Skeletal muscle satellite cell (primary cell): Measurements from ENCODE around the gene AUTS2.

Experiments
- H3K27me3 ChIP-seq: 2 replicates; pipeline ENCODE4 v1.7.0; 2013; ENCODE audit warnings: low read length; ENCODE audit not compliant: control insufficient read depth, insufficient read depth
- H3K36me3 ChIP-seq: 2 replicates; pipeline ENCODE4 v1.7.0; 2013; ENCODE audit warnings: mild to moderate bottlenecking, control low read depth, low read length; ENCODE audit not compliant: insufficient read depth
- H3K4me1 ChIP-seq: 2 replicates; pipeline ENCODE4 v1.7.0; 2013; ENCODE audit warnings: low read length; ENCODE audit not compliant: control insufficient read depth, insufficient read depth
- H3K4me2 ChIP-seq: 2 replicates; pipeline ENCODE4 v1.7.0; 2013; ENCODE audit warnings: mild to moderate bottlenecking, low read length
- H3K4me3 ChIP-seq: 2 replicates; pipeline ENCODE4 v1.7.0; 2013; ENCODE audit warnings: low read length
- H3K9ac ChIP-seq: 2 replicates; pipeline ENCODE4 v1.7.0; 2013; ENCODE audit warnings: mild to moderate bottlenecking, low read depth, low read length, moderate library complexity
- H3K9me3 ChIP-seq: replicated peaks from 2 replicates; pipeline ENCODE4 v1.7.0; 2013; ENCODE audit warnings: mild to moderate bottlenecking, control low read depth, low read length

The AUTS2 gene

GRCh38 chr7:70005480-70005879 lies 407.2 kb downstream of the AUTS2 start:
- Histone ChIP-seq H3K9me3 (no peaks in the 10 kb centered on the region), H3K4me3 (no peak overlapping the region), H3K36me3 (no peaks in the 10 kb centered on the region), H3K4me2 (no peak overlapping the region), H3K27me3 (no peaks in the 10 kb centered on the region), H3K9ac (no peak overlapping the region), H3K4me1 (no peaks in the 10 kb centered on the region)

GRCh38 chr7:70005891-70006260 lies 407.6 kb downstream of the AUTS2 start:
- Histone ChIP-seq H3K4me1 (no peaks in the 10 kb centered on the region), H3K4me3 (no peak overlapping the region), H3K27me3 (no peaks in the 10 kb centered on the region)

GRCh38 chr7:70006261-70006920 lies 408.1 kb downstream of the AUTS2 start:
- no peak overlapping the region for H3K4me3 ChIP-seq

More at GRCh38 chr7:70005891-70006260, 407.6 kb downstream of the AUTS2 start:
- Histone ChIP-seq H3K9ac (no peak overlapping the region), H3K4me2 (no peak overlapping the region), H3K36me3 (no peaks in the 10 kb centered on the region), H3K9me3 (no peaks in the 10 kb centered on the region)

GRCh38 chr7:70008466-70008865 lies 410.2 kb downstream of the AUTS2 start:
- H3K4me3 ChIP-seq: no peak overlapping the region
- H3K27me3 ChIP-seq: no peaks in the 10 kb centered on the region
- H3K9ac ChIP-seq: no peak overlapping the region
- no peaks in the 10 kb centered on the region for H3K9me3 ChIP-seq
- no peaks in the 10 kb centered on the region for H3K4me1 ChIP-seq
- H3K4me2 ChIP-seq: no peak overlapping the region
- H3K36me3 ChIP-seq: no peaks in the 10 kb centered on the region

More at GRCh38 chr7:70006261-70006920, 408.1 kb downstream of the AUTS2 start:
- H3K4me2 ChIP-seq: no peak overlapping the region
- no peaks in the 10 kb centered on the region for H3K36me3 ChIP-seq
- H3K4me1 ChIP-seq: no peaks in the 10 kb centered on the region
- no peaks in the 10 kb centered on the region for H3K9me3 ChIP-seq
- no peak overlapping the region for H3K9ac ChIP-seq
- no peaks in the 10 kb centered on the region for H3K27me3 ChIP-seq

GRCh38 chr7:70014472-70015177 lies 416.4 kb downstream of the AUTS2 start:
- H3K9me3 ChIP-seq: no peaks in the 10 kb centered on the region
- H3K36me3 ChIP-seq: no peaks in the 10 kb centered on the region
- no peak overlapping the region for H3K4me3 ChIP-seq
- H3K4me2 ChIP-seq: no peak overlapping the region
- H3K9ac ChIP-seq: no peak overlapping the region
- H3K4me1 ChIP-seq: peaks cover 5% of the 10 kb centered on the region
- no peaks in the 10 kb centered on the region for H3K27me3 ChIP-seq

GRCh38 chr7:70015353-70015752 lies 417.1 kb downstream of the AUTS2 start:
- H3K27me3 ChIP-seq: no peaks in the 10 kb centered on the region
- H3K4me3 ChIP-seq: no peak overlapping the region
- H3K9me3 ChIP-seq: no peaks in the 10 kb centered on the region
- no peaks in the 10 kb centered on the region for H3K36me3 ChIP-seq
- H3K9ac ChIP-seq: no peak overlapping the region
- peaks cover 5% of the 10 kb centered on the region for H3K4me1 ChIP-seq
- H3K4me2 ChIP-seq: no peak overlapping the region

- Histone ChIP-seq H3K4me2 (no peak overlapping the region), H3K4me3 (no peak overlapping the region)
Measured at GRCh38 chr7:70016044-70016770, 417.9 kb downstream of the AUTS2 start.

GRCh38 chr7:70017357-70017756 lies 419.1 kb downstream of the AUTS2 start:
- no peaks in the 10 kb centered on the region for H3K27me3 ChIP-seq
- H3K4me2 ChIP-seq: no peak overlapping the region
- peaks cover 5% of the 10 kb centered on the region for H3K4me1 ChIP-seq
- no peak overlapping the region for H3K4me3 ChIP-seq
- no peaks in the 10 kb centered on the region for H3K36me3 ChIP-seq
- no peak overlapping the region for H3K9ac ChIP-seq
- H3K9me3 ChIP-seq: no peaks in the 10 kb centered on the region

More at GRCh38 chr7:70016044-70016770, 417.9 kb downstream of the AUTS2 start:
- Histone ChIP-seq H3K9ac (no peak overlapping the region), H3K27me3 (no peaks in the 10 kb centered on the region), H3K9me3 (no peaks in the 10 kb centered on the region), H3K4me1 (peaks cover 5% of the 10 kb centered on the region), H3K36me3 (no peaks in the 10 kb centered on the region)

- Histone ChIP-seq H3K4me1 (peaks cover 5% of the 10 kb centered on the region), H3K4me2 (no peak overlapping the region), H3K36me3 (no peaks in the 10 kb centered on the region), H3K4me3 (no peak overlapping the region), H3K9ac (no peak overlapping the region), H3K27me3 (no peaks in the 10 kb centered on the region), H3K9me3 (no peaks in the 10 kb centered on the region)
Measured at GRCh38 chr7:70018700-70019099, 420.4 kb downstream of the AUTS2 start.

GRCh38 chr7:70027867-70028266 lies 429.6 kb downstream of the AUTS2 start:
- Histone ChIP-seq H3K36me3 (no peaks in the 10 kb centered on the region), H3K9ac (no peak overlapping the region), H3K4me3 (no peak overlapping the region), H3K27me3 (no peaks in the 10 kb centered on the region), H3K4me1 (no peaks in the 10 kb centered on the region), H3K9me3 (no peaks in the 10 kb centered on the region), H3K4me2 (no peak overlapping the region)

- no peak overlapping the region for H3K9ac ChIP-seq
- H3K4me2 ChIP-seq: no peak overlapping the region
- H3K4me3 ChIP-seq: no peak overlapping the region
- no peaks in the 10 kb centered on the region for H3K36me3 ChIP-seq
- H3K9me3 ChIP-seq: no peaks in the 10 kb centered on the region
- H3K4me1 ChIP-seq: no peaks in the 10 kb centered on the region
- no peaks in the 10 kb centered on the region for H3K27me3 ChIP-seq
Measured at GRCh38 chr7:70028620-70029019, 430.3 kb downstream of the AUTS2 start.
